Vagina (tissue), 2 donors: Measurements from ENCODE around the gene PDE4D. TPM values are rescaled to one million over a fixed set of nuclear protein-coding genes. Genes with fewer than 3 reads are reported as not detected.

Experiments
- DNase-seq, 2 donors: peaks; one replicate each; pipeline ENCODE4 v3.0.0-alpha.2; 2017; ENCODE audit errors: extremely low spot score in 2 of 2
- H3K27ac ChIP-seq: fragments of 200-600 bp; sonication (generic); one replicate; pipeline ENCODE4 v1.5.1; 2019
- H3K27me3 ChIP-seq: fragments of 200-600 bp; sonication (generic); one replicate; pipeline ENCODE4 v1.5.1; 2019
- H3K36me3 ChIP-seq, 2 donors: fragments of 200-600 bp; sonication (generic); one replicate each; pipeline ENCODE4 v1.5.1; 2017 to 2019
- H3K4me1 ChIP-seq: fragments of 200-600 bp; sonication (generic); one replicate; pipeline ENCODE4 v1.5.1; 2019
- H3K4me3 ChIP-seq, 2 donors: fragments of 200-600 bp; sonication (generic); 1 replicate in 1 of 2; 2 replicates in 1 of 2; pipeline ENCODE4 v1.5.1; 2016 to 2019
- H3K9me3 ChIP-seq: fragments of 200-600 bp; sonication (generic); one replicate; pipeline ENCODE4 v1.5.1; 2019
- CTCF ChIP-seq, 3 experiments: fragments of 450-650 bp in 2 of 3; fragments of 200-600 bp in 1 of 3; sonication (generic) in 1 of 3; IDR thresholded peaks; one replicate each; pipeline ENCODE4 v1.5.1; 2017 to 2019; ENCODE audit warnings: antibody characterized with exemption in 3 of 3, mild to moderate bottlenecking in 2 of 3, moderate library complexity in 2 of 3
- POLR2A ChIP-seq, 2 donors: fragments of 450-650 bp; IDR thresholded peaks; one replicate each; pipeline ENCODE4 v1.6.1; 2017; ENCODE audit warnings: antibody characterized with exemption in 2 of 2, mild to moderate bottlenecking in 2 of 2, moderate library complexity in 2 of 2
- POLR2AphosphoS5 ChIP-seq, 2 donors: sonication (generic); formaldehyde crosslinking; IDR thresholded peaks; one replicate each; pipeline ENCODE4 v1.9.0; 2017; ENCODE audit warnings: antibody characterized with exemption in 2 of 2, mild to moderate bottlenecking in 2 of 2, low read depth in 1 of 2; ENCODE audit not compliant: insufficient read depth in 1 of 2
- intact Hi-C: fragments of 100-400 bp; cut with DNase I; formaldehyde crosslinking; loops from one replicate; pipeline ENCODE4 v1.15.1; 2023
- total RNA-seq: library from RNA; depleted of rRNA; stranded (reverse); fragments of >200 nt; gene quantifications from one replicate; pipeline ENCODE4 v1.2.3, GENCODE V29; 2016

The PDE4D gene
- total RNA-seq, 1 donor from 2014 or later, result 86.9 TPM

DNA sequence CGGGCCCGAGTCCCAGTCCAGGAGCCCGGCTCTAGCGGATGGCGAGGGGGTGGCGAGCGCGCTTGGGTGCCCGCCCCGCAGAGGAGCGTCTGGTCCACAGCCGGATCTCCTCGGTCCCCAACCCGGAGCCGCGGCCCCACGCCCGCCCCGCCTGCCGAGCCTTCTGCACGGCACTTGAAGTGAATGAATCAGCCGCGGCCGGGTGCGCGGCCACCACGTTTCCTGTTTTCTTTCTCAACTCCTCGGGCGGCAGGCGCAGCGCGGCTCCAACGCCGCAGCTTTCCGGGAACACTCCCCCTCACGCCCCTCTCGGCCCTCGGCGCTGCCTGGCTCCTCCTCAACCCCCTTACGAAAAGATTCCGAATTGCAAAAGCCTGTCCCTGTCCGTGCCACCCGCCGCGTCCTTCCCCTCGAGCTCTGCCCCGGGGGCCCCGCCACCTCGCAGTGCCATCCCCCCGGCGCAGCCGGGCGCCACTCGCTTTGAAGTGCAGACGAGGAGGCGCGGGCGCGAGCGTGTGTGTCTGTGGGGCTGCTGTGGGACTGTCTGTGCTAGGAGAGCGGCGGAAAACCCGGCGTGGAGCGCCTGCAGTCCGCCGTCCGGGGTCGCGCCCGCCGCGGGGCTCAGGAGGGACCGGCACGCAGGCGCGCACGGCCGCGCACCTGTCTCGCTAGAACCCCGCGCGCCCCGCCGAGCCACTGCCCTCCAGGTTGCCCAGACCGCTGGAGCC is 854.1 kb downstream of the PDE4D start:
- Histone ChIP-seq H3K9me3 (no peaks in the 10 kb centered on the region), H3K4me1 (peaks cover 58% of the 10 kb centered on the region), H3K27me3 (no peaks in the 10 kb centered on the region), H3K27ac (peak overlapping the region; percentile 88), H3K36me3 (no peaks in the 10 kb centered on the region), H3K4me3 (peak overlapping the region; percentile 73 to 83)
- intact Hi-C loops, result no loop called here
- TF ChIP-seq POLR2A (IDR thresholded peaks at IDR 0.05), result peak in 1 of 2 donors; percentile 25
- no peak for TF ChIP-seq CTCF (IDR thresholded peaks at IDR 0.05)
- TF ChIP-seq POLR2AphosphoS5 (IDR thresholded peaks at IDR 0.05; ENCODE audit: insufficient read depth in 1 of 2, low read depth in 1 of 2), result peak in 1 of 2 donors; percentile 80
- DNase-seq, result no peak

GRCh38 chr5:59038798-59039295 is 854.7 kb downstream of the PDE4D start:
- no peaks in the 10 kb centered on the region for H3K27me3 ChIP-seq
- H3K27ac ChIP-seq, result peak overlapping the region; percentile 88
- intact Hi-C loops, result no loop called here
- peak overlapping the region; percentile 73 to 83 for H3K4me3 ChIP-seq
- peaks cover 58% of the 10 kb centered on the region for H3K4me1 ChIP-seq
- H3K9me3 ChIP-seq, result no peaks in the 10 kb centered on the region
- TF ChIP-seq POLR2A (IDR thresholded peaks at IDR 0.05) (no peak), POLR2AphosphoS5 (IDR thresholded peaks at IDR 0.05; ENCODE audit: insufficient read depth in 1 of 2, low read depth in 1 of 2) (no peak), CTCF (IDR thresholded peaks at IDR 0.05) (no peak)
- no peaks in the 10 kb centered on the region for H3K36me3 ChIP-seq
- DNase-seq, result peak in 1 of 2 donors; percentile 90

DNA sequence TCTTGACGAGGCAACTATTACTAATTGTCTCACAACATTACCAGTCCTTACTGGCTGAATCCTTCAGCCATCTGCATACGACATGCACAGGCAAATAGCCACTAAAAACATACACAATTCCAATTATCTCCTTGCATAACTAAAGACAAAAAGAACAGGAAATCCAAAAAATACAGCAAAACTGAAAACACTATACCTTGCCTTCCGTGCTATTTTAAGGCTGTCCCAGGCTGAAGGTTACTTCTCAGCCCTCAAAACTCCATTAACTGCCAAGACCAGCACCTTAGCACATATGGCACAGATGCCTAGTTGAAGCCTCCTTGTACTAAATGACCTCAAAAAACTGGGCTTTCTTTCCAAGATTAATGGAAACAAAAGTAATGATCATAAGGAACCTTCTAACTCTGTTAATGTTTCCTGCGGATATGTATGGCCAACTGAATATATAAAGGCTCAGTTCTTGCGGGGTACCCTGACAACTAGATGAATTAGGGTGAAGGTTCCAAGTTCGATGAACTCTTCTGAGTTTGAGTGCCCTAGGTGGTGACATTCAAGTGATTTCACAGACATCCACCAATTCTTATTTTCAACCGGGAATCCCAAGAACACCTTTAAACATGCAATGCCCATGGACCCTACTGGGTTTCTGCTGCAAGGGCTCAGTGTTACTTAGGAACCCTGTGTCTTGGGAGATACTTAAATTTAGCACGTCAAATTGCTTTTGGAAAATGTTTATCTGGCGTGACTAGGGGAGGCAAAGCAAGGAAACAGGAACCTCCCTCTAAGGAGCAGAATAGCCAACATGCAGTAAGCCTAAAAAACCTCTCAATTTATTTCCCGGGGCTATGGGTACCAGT is 855.4 kb downstream of the PDE4D start:
- intact Hi-C loops, result no loop called here
- Histone ChIP-seq H3K9me3 (no peaks in the 10 kb centered on the region), H3K36me3 (no peaks in the 10 kb centered on the region), H3K27ac (peak overlapping the region; percentile 88), H3K4me1 (peaks cover 58% of the 10 kb centered on the region), H3K27me3 (no peaks in the 10 kb centered on the region), H3K4me3 (peak overlapping the region; percentile 73 to 83)
- no peak for DNase-seq
- no peak for TF ChIP-seq POLR2A (IDR thresholded peaks at IDR 0.05)
- TF ChIP-seq POLR2AphosphoS5 (IDR thresholded peaks at IDR 0.05; ENCODE audit: insufficient read depth in 1 of 2, low read depth in 1 of 2), result no peak
- TF ChIP-seq CTCF (IDR thresholded peaks at IDR 0.05), result no peak

GRCh38 chr5:59037453-59037852 is 856.1 kb downstream of the PDE4D start:
- no peaks in the 10 kb centered on the region for H3K27me3 ChIP-seq
- no peak for TF ChIP-seq CTCF (IDR thresholded peaks at IDR 0.05)
- TF ChIP-seq POLR2A (IDR thresholded peaks at IDR 0.05), result no peak
- TF ChIP-seq POLR2AphosphoS5 (IDR thresholded peaks at IDR 0.05; ENCODE audit: insufficient read depth in 1 of 2, low read depth in 1 of 2), result no peak
- H3K36me3 ChIP-seq, result no peaks in the 10 kb centered on the region
- intact Hi-C loops, result no loop called here
- H3K9me3 ChIP-seq, result no peaks in the 10 kb centered on the region
- DNase-seq, result no peak
- peak overlapping the region in 1 of 2 donors; percentile 73 for H3K4me3 ChIP-seq
- H3K27ac ChIP-seq, result peak overlapping the region; percentile 10
- peaks cover 56% of the 10 kb centered on the region for H3K4me1 ChIP-seq
